NOMO-1 treated with dmso at 0.1 percent for 144 hours (cell line): Measurements from ENCODE around the gene FAM184B.

Source experiments
- DNase-seq: peaks from one replicate; lab custom pipeline; 2025; ENCODE audit not compliant: unreplicated experiment; lab: John Stamatoyannopoulos, UW

The FAM184B gene

DNA sequence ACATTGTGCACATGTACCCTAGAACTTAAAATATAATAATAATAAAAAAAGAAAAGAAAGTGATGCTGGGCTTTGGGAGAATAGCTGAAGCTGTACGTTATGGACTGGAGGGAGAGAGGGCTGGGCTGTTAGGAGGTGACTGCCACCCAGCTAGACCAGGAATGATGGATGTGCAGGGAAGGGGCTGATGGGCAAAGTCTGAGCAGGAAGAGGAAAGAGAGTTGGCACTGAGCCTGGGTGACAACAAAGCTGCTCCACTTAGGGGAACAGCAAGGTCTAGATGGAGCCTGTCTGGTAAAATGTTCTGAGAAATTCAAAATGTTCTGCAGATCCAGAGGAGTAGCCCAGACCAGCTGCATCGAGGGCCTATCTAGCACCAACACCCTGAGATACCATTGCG lies 134.7 kb downstream of the FAM184B start:
- no peak for DNase-seq

GRCh38 chr4:17642398-17642783 lies 139.0 kb downstream of the FAM184B start:
- DNase-seq: no peak

DNA sequence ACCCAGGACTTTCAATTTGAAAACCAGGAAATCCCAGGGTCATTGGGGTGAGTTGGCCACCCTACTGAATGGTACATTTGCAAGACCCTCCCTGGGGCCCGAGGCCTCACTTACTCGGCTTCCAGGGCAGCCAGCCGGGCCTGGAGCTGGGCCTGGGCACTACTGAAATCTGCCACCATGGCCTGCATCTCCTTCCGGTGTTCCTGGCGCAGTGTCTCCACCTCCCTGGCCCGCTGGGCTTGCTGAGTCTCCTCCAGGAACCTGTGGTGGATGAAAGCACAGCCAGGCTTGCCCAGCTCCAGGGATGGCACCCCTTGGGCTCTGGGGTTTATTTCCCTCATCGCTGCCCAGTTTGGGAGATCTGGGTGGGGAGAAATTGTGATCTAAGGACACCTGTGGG lies 142.3 kb downstream of the FAM184B start:
- no peak for DNase-seq

DNA sequence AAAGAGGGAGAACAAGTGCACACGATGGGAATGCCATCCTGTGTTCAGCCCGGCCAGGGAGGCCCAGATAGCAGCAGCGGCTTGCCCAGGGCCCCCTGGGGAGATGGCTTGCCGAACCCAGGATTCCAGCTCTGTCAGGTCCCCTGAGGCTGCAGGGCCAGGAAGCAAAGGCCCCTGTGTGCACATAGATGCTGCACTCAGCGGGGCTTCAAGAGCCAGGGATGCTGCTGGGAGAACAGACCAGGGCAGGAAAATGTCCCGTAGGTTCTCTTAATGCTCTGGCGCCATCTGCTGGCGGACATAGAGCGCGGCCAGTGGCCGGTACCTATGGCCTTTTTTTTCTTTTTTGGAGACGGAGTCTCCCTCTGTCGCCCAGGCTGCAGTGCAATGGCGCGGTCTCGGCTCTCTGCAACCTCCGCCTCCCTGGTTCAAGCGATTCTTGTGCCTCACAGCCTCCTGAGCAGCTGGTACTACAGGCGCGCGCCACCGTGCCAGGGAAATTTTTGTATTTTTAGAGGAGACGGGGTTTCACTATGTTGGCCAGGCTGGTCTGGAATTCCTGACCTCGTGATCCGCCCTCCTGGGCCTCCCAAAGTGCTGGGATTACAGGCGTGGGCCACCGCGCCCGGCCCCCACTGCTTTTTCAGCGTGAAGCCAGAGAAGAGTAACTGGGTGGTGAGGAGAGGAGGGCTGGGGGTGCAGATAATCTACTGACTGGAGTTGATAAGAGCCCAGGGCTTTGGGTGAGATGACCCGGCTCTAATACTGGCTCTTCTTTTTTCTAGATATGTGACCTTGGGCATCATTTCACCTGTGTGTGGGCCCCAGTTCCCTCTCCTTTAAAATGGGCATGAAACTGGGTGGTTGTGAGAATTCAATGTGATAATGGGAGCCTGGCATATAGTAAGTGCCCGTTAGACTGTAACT lies 144.5 kb downstream of the FAM184B start:
- no peak for DNase-seq

GRCh38 chr4:17636341-17636695 lies 145.1 kb downstream of the FAM184B start:
- DNase-seq: no peak

- no peak for DNase-seq
Measured at GRCh38 chr4:17635056-17635455, 146.4 kb downstream of the FAM184B start.

DNA sequence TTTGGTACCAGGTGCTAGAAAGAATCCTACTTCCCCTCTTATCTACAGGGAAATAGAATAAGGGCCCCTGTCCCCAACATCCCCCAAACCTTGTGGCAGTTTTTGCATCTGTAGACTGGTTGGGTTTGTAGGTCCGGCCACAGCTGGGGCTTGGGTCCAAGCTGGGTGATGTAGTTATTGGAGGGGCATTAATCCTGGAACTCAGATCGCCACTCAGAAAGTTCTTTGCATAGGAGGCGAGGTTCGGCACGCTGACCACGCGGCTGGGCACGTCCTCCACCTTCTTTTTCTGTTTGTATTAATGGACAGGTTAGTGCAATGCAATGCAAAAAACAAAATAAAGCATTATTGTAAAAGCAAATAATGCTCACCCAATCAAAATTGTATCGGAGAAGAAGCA lies 147.8 kb downstream of the FAM184B start:
- no peak for DNase-seq

DNA sequence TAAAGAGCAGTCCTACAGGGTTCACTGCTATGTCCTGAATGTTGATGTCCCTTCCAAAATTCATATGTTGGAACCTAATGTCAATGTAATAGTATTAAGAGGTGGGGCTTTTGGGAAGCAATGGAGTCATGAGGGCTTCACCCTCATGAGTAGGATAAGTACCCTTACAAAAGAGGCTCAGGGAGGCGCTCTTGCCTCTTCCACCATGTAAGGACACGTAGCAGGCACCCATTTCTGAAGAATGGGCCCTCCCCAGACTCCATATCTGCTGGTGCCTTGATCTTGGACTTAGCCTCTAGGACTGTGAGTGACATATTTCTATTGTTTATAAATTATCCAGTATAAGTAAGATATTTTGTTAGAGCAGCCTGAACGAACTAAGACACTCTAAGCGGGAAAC lies 151.2 kb downstream of the FAM184B start:
- no peak for DNase-seq

DNA sequence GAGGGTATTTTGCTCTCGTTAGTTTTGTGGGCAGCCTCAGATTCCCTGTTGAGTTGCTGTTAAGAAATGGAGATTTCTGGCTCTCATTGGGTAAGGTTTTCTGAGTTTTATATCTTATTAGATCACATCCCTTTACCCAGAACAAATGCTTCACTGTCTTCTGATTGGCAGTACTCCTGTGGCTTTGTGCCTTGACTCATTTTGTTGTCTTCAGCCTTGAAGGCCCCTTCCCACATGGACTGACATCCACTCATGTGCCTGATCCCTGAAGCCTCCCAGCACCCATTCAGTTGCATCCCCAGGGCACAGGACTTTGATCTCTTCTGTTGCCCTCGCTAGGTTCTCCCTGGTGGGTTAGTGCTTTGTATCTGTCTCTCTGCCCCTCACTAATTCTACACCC lies 156.6 kb downstream of the FAM184B start:
- no peak for DNase-seq

- DNase-seq: no peak
Measured at GRCh38 chr4:17623451-17624001, 157.9 kb downstream of the FAM184B start.

DNA sequence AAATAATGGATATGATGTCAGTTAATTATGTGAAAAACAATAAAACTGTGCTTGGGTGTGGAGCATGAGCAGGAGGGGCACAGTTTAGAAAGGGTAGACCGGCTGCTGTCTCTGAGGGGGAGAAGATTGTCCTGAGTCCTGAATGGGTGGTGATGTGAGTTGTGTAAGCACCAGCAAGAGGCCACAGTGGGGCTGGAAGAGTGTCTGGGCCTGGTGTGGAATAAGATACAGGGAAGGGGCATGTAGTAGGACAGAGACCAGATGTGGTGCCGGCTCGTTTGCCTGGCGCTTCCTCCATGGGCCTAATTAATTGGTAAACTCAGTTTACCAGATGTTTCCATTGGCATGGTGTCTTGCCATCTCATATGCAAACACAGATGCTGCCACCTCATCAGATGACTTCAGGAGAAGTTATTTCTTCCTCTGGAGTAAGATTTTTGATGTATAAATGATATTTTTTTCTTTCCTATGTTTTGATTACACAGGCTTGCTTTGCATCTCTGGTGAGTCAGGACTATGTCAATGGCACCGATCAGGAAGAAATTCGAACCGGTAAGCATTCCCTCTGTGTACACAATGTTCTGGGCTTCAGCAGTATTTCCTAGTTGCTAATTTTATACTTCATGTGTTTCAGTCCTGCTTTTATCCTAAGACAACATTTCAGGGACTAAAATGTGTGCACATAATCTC lies 161.9 kb downstream of the FAM184B start:
- DNase-seq: no peak

- no peak for DNase-seq
Measured at GRCh38 chr4:17618926-17619325, 162.5 kb downstream of the FAM184B start.

GRCh38 chr4:17616283-17616682 lies 165.1 kb downstream of the FAM184B start:
- no peak for DNase-seq

DNA sequence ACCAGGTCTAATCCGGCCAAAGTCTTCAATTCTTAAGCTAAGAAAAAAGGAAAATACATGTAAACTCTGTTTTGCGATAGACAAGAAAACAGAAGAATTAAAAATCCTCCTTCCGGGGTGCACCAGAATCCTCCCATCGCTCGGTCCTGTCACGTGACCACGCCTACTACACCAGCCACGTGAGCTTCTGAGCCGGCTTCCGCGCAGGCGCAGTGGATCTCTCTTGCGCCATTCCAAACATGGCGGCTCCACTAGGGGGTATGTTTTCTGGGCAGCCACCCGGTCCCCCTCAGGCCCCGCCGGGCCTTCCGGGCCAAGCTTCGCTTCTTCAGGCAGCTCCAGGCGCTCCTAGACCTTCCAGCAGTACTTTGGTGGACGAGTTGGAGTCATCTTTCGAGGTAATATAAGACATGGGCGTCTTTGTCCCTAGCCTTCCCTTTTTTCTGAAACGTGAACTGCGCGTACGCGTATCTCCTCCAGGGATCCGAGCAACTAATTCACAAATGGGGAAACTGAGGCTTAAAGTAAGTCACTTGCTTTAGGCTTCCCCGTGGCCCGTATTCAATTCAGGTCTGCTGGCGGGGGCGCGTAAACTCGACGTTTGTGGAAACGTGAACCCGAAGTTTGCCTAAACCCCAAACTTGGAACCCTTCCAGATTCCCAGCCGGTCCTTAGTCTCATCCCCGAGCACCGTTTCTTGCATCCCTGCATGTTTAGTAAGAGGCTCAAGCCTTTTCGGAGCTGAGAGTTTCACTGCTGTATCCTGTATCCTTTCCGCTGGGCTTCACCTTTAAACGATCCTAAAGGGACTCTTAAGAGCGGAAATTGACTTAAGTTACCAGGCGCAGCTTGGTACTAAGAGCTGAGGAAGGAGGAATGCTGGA lies 166.8 kb downstream of the FAM184B start, which contains the start of gene MED28:
Gene MED28 (plus strand): TSS at position 226 of the 884 bp plus-strand sequence. CDS start 14 bp downstream, at position 240.
- DNase-seq: peak; percentile 77

DNA sequence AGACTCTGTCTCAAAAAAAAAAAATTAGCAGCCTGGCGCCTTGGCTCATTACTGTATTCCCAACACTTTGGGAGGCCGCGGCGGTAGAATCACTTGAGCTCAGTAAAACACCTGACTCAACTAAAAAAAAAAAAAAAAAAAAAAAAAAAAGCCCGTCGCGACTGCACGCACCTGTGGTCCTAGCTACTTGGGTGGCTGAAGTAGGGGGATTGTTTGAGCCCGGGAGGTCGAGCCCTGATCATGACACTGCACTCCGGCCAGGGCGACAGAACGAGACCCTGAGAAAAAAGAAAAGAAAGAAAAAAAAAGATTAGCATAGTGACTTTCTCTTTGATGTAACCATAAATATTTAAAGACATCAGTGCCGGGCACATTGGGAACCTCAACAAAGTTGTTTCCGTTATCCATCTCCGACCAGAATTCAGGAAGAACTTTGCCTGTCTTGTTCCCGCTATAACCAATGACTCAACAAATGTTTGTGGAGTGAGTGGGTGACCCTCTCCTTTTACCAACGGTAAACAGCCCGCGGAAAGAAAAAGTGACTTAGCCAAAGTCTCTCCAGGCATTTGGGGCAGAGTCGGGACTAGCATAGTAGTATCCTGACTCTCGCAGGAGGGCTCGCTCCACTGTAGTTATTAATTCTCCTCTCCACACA lies 167.5 kb downstream of the FAM184B start:
- no peak for DNase-seq

- no peak for DNase-seq
Measured at GRCh38 chr4:17605236-17605635, 176.2 kb downstream of the FAM184B start.

- no peak for DNase-seq
Measured at GRCh38 chr4:17599826-17600225, 181.6 kb downstream of the FAM184B start.

DNA sequence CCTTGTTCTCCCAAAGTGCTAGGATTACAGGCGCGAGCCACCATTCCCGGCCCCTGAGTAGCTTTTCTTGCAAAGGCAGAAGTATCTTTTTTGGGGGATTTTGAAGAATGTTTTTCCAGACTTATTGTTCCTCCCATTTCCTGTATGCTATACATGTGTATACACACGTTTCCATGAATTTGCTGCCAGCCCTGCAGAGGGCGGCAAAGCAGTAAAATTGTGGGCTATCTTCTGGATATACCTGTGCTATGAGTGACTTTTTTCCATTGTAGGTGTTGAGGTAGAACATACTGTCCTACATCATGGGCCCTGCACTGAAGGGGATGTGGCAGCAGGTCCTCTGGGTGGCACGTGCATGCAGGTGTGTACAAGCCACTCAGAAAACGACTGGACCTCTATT lies 183.9 kb downstream of the FAM184B start:
- DNase-seq: no peak

DNA sequence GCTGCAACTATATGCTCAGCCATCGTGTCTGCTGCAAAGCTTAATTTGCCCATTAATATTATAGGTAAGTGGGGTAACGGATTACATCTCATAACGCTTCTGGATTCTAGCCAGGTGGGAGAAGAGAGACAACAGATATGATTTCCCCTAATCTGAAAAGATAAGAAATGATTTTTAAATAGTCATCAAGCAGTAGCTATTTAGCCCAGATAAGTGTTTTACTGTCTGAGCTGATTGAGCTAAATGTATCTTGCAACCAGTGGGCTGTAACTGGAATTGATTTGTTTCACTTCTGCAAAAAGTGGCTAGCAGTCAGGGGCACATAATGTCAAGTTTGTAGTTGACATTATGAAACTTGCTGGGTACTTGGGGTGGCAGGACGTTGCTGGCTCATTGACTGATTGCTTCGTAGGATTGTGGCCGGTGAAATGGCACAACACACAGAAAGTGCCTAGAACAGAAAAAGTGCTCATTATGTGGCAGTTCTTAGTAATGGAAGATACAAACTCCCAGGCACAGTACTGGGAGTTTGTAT lies 185.9 kb downstream of the FAM184B start:
- peak; percentile 95 for DNase-seq

- DNase-seq: no peak
Measured at GRCh38 chr4:17589355-17589754, 192.1 kb downstream of the FAM184B start.
